HG03521 (cell line): ENCODE data around the gene UBQLN2.
"Not testable (repeated sequence)": the region's sequence is repeated elsewhere in the genome, so short reads cannot be mapped to it uniquely, and the experiment has no call there.

ENCODE experiments used
- ATAC-seq: cut with Tn5 transposase; IDR thresholded peaks from one replicate; pipeline ENCODE4 v1.9.1; 2021; ENCODE audit warnings: mild to moderate bottlenecking, moderate library complexity; ENCODE audit not compliant: unreplicated experiment

UBQLN2 gene

DNA sequence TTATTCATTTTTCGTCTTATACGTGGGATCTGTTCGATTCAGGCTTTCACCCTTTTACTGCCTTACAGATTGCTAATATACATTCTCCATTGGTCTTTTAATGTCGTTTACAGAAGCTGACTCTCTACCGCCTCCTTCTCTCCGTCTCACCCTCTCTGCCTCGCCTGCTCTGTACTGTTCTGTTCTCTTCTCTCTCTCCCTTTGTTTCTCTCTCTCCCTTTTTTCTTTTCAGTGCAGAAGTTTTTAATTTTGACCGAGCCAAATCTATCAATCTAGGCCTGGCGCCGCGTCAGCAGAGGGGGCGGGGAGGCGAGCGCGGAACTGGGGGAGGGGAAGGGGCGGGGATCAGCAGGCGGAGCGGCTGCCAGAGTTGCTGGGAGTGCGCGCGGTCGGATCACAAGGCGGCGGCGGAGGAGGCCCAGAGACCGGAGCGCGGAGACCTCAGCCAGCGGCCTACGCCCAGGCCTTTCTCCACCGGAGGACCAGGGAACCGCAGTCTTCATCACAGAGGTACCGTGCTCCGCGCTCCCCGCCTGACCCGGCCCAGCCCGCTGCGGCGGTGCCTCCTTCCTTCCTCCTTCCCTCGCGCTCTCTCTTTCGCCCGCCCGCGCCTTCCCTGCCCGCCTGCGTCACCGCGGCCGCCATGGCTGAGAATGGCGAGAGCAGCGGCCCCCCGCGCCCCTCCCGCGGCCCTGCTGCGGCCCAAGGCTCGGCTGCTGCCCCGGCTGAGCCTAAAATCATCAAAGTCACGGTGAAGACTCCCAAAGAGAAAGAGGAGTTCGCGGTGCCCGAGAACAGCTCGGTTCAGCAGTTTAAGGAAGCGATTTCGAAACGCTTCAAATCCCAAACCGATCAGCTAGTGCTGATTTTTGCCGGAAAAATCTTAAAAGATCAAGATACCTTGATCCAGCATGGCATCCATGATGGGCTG, at the start of gene UBQLN2:
Gene UBQLN2, plus strand, starts transcription at position 397 of the 931 bp plus-strand sequence. Its CDS starts 247 bp downstream, at position 644.
- peak; percentile 79 for ATAC-seq

DNA sequence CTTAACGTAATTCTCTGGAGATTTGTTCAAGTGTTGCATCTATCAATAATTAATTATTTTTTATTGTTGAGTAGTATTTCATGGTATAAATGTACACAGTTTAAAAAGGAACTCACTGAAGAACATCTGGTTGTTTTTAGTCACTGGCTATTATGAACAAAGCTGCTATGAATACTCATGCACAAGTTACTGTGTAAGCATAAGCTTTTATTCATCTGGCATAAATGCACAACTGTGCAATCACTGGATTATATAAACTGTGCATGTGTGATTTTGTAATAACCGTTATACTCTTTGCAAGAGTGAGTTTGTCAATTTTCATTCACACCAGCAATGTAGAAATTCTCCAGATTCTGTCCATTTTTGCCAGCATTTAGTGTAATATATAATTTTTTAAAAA, 43.8 kb upstream of the UBQLN2 start:
- no peak for ATAC-seq

DNA sequence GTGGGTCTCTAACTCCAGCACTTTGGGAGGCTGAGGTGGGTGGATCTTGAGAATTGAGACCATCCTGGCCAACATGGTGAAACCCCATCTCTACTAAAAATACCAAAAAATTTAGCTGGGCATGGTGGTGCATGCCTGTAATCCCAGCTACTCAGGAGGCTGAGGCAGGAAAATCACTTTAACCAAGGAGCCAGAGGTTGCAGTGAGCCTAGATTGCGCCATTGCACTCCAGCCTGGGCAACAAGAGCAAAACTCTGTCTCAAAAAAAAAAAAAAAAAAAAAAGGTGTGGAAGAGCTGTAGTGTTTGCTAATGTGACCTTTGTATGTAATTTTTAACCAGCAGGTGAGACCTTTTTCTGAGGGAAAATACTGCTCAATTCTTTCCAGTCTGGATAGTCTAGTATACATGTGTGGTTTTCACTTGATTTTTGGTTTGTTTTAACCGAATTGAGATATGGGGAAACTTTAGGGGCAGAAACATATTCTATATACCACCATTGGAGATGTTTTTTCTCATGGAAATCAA, 33.9 kb upstream of the UBQLN2 start:
- ATAC-seq: not testable (repeated sequence)

DNA sequence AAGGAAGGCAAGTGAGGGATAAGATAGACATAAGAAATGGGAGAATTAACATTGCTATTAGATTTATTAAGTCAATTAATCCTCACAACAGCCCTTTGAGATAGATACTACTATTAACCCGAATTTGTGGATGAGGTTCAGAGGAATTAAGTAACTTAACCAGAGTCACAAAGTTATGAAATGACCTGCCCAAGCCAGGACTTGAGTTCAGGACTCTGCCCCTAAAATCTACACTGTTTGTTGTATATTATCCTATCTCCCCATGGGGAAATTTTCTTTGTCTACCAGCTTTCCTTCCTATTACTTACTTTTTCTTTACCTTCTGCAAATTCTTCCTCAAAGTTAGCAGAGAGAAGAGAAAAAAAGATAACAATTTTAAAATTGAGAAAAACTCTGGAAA, 33.4 kb upstream of the UBQLN2 start:
- no peak for ATAC-seq

DNA sequence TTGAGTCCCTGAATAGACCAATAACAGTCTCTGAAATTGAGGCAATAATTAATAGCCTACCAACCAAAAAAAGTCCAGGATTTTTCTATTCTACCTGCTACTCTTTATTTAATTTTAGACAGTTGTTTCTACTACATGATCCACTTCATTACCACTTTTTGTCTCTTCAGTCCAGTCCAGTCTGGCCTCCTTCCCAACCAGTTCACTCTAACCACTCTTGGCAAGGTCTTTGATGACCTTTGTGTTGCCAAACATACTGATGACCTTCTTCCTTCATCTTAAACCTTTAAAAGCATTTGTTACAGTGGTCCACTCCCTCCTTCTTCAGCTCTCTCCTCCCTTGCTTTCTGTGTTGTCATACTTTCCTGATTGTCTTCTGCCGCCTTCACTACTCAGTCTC, 12.8 kb upstream of the UBQLN2 start:
- ATAC-seq: no peak

DNA sequence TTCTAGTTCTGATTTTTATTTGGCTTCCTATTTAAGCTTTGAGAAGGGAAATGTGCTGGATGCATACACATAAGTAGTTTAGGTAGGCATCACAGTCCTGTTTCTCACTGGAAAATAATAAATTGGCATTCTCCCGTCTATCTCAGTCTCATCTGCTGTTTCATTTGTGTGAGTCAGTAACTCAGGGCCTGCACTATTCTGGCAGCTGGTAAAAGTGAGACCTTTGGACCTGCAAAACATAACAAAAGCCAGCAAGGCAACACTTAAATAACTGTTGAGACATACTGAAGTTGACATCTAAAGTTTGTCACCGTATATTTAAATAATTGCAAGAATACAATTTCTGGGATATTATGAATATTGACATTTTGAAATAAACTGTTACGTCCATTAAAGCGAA, 8.6 kb upstream of the UBQLN2 start:
- ATAC-seq: no peak

DNA sequence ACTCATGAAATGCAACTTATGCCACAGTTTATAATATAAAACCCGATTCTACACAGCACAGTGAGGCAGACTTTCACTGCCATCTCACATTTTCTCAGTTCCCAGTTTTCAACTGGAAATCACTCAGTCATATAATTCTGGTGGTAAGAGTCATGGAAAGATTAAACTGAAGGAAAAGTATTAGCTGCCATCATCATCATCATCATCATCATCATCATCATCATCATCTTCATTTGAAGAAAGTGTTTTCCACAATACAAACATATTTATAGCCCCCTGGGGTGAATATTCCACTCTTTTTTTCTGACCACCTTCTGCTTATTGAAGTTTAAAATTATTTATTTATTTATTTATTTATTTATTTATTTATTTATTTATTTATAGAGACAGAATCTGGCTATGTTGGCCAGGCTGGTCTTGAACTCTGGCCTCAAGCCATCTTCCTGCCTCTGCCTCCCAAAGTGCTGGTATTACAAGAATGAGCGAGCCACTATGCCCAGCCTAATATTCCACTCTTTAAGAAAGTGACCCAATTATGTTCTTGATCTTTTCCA, 6.0 kb upstream of the UBQLN2 start:
- no peak for ATAC-seq

DNA sequence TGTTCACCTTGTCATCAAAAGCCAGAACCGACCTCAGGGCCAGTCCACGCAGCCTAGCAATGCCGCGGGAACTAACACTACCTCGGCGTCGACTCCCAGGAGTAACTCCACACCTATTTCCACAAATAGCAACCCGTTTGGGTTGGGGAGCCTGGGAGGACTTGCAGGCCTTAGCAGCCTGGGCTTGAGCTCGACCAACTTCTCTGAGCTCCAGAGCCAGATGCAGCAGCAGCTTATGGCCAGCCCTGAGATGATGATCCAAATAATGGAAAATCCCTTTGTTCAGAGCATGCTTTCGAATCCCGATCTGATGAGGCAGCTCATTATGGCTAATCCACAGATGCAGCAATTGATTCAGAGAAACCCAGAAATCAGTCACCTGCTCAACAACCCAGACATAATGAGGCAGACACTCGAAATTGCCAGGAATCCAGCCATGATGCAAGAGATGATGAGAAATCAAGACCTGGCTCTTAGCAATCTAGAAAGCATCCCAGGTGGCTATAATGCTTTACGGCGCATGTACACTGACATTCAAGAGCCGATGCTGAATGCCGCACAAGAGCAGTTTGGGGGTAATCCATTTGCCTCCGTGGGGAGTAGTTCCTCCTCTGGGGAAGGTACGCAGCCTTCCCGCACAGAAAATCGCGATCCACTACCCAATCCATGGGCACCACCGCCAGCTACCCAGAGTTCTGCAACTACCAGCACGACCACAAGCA, 898 bp downstream of the UBQLN2 start:
- ATAC-seq: no peak

DNA sequence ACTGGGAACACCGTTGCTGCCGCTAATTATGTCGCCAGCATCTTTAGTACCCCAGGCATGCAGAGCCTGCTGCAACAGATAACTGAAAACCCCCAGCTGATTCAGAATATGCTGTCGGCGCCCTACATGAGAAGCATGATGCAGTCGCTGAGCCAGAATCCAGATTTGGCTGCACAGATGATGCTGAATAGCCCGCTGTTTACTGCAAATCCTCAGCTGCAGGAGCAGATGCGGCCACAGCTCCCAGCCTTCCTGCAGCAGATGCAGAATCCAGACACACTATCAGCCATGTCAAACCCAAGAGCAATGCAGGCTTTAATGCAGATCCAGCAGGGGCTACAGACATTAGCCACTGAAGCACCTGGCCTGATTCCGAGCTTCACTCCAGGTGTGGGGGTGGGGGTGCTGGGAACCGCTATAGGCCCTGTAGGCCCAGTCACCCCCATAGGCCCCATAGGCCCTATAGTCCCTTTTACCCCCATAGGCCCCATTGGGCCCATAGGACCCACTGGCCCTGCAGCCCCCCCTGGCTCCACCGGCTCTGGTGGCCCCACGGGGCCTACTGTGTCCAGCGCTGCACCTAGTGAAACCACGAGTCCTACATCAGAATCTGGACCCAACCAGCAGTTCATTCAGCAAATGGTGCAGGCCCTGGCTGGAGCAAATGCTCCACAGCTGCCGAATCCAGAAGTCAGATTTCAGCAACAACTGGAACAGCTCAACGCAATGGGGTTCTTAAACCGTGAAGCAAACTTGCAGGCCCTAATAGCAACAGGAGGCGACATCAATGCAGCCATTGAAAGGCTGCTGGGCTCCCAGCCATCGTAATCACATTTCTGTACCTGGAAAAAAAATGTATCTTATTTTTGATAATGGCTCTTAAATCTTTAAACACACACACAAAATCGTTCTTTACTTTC, 1.8 kb downstream of the UBQLN2 start:
- ATAC-seq: no peak

DNA sequence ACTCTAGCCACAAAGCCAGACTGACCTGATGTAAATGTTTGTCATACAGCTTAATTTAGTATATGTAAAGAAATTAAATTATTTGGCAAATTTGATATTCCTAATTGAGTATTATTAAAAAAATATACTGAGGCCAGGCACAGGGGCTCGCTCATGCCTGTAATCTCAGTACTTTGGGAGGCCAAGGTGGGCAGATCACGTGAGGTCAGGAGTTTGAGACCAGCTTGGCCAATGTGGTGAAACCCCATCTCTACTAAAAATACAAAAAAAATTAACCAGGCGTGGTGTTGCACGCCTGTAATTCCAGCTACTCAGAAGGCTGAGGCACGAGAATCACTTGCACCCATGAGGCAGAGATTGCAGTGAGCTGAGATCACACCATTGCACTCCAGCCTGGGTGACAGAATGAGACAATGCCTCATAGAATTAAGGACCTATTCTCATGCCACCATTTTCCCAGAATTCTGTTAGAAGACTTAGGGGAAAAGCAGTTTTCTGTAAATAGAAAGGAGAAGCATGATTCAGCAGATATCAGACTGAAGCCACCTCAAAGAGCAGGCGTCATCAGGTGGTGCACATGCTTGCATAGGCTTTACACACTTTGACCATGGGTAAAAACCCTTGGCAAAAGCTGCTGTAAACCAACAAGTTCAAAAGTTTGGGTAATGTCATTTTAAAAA, 6.1 kb downstream of the UBQLN2 start:
- ATAC-seq: no peak

DNA sequence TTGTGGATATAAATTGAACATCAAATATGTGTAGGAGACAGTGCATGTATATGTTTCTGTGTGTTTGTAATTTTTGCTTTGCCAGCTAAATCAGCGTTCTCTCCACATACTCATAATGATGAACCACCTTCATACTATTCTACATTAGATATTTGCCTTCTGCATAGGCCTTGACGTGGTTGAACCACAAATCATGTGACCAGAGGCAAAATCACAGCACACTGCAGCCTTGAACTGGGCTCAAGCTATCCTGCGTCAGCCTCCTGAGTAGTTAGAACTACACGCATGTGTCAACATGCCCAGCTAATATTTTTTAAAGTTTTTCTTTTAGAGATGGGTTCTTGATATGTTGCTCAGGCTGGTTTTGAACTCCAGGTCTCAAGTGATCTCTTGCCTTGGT, 9.5 kb downstream of the UBQLN2 start:
- no peak for ATAC-seq

DNA sequence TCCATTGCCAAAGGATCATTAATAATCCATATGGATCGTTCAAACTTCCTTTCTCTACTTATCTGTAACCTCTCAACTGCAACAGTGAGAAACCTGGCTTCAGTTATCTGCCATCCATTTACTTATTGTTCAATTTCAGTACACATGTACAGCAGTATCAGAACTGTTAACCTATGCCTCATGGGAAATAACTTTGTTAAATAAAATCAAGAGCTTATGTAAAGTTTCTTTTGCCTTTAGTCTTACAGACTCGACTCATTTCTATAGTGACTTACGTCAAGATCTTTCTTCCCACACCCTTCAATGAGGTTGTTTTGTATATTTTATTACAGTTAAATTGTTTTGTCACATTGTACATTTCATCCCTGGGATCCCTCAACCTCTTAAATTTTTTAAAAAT, 11.4 kb downstream of the UBQLN2 start:
- ATAC-seq: no peak

DNA sequence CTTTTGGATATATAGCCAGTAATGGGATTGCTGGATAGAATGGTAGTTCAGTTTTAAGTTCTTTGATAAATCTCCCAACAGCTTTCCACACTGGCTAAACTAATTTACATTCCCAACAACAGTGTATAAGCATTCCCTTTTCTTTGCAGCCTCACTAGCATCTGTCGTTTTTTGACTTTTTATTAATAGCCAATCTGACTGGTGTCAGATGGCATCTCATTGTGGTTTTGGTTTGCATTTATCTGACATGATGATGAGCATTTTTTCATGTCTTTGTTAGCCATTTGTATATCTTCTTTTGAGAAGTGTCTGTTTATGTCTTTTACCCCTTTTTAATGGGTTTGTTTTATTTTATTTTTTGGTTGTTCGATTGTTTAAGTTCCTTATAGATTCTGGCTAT, 13.3 kb downstream of the UBQLN2 start:
- no peak for ATAC-seq

DNA sequence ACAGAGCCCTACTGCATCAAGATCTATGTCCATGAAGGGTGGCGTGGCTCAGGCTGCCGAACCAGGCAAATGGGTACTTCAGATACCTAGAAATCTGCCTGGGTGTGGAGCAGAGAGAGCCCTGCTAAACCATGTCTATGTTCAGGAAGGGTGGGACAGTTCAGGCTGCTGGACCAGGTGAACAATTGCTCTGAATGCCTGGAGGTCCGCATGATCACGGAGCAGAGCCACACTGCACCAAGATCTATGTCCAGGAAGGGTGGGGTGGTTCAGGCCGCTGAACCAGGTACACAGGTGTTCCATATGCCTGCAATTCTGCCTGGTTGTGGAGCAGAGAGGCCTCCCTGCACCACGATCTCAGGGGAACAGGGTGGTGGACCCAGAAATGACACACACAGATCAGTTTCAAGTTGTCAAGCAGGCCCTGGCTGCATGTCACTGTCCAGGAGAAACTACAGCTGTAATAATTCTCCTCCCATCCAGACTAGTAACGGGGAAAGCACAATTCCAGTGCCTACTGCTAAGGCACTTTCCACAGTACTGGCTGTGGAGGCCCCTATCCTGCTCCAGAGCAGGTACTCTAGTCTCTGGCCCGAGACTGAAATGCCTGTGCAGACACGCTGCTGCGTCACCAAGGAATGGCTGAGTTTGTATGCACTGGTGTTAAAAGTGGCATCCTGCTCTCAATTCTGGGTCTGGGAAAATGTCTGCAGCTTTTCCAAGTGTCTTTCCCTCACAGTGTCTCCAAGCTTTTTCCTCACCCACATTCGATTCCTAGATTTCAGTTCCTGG, 25.2 kb downstream of the UBQLN2 start:
- no peak for ATAC-seq

DNA sequence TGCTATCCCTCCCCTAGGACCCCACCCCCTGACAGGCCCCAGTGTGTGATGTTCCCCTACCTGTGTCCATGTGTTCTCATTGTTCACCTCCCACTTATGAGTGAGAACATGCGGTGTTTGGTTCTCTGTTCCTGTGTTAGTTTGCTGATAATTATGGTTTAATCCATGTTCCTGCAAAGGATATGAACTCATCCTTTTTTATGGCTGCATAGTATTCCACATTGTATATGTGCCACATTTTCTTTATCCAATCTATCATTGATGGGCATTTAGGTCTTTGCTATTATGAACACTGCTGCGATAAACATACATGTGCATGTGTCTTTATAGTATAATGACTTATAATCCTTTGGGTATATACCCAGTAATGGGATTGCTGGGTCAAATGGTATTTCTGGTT, 28.4 kb downstream of the UBQLN2 start:
- not testable (repeated sequence) for ATAC-seq

DNA sequence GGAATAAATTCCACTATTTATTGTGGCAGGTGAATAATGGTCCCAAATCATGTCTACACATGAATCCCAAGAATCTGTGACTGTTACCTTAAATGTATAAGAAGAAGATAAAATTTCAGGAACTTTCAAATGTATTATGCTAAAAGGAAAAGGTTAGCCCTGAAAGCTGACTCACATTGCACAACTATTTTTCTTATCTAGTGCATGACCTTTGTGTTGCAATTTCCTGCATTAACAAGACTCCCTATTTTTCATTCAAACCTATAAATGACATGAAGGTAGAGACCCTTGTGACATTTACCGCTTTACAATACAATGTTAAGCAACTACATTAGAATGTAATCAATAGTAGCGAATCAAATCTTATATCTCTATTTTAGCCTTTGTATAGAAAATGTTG, 36.7 kb downstream of the UBQLN2 start:
- no peak for ATAC-seq

DNA sequence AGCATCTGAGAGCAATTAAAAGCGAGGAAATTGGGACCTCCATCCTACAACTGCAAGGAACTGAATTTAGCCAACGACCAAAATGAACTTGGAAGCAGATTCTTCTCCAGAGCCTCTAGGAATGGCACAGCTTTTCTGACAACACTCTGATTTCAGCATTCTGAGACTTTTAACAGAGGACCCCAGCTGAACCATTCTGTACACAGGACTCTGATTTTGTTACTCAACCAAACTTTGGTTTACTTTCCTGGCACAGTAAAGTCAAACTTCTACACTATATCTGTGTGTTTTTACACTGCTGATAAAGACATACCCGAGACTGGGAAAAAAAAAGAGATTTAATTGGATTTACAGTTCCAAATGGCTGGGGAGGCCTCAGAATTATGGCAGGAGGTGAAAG, 37.6 kb downstream of the UBQLN2 start:
- ATAC-seq: no peak

DNA sequence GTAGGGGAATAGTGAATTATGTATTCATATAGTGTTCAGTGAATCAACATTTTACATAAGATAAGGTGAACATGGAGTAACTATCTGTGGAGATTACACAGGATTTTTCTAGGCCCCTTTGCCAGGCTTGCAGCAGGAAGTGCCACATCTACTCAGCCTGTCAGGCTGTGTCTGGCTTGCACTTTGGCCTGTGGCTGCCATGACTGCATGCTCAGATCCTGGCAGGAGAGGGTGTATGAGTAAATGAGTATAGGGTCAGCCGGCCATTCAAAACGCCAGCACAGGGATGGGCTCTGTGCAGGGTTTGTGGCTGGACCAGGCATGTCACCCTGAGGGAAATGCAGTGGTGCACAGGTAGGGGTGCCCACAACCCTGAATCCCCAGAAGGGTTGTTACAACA, 51.9 kb downstream of the UBQLN2 start:
- ATAC-seq: no peak
